GM21737 (cell line): ENCODE results near the gene KIAA0513.
"Not testable (repeated sequence)": the region's sequence is repeated elsewhere in the genome, so short reads cannot be mapped to it uniquely, and the experiment has no call there.

Source experiments
- ATAC-seq: cut with Tn5 transposase; IDR thresholded peaks from one replicate; pipeline ENCODE4 v1.9.1; 2021; ENCODE audit warnings: mild to moderate bottlenecking, moderate library complexity; ENCODE audit not compliant: unreplicated experiment

Gene KIAA0513

GRCh38 chr16:85105475-85105874, 77.9 kb downstream of the KIAA0513 start:
- no peak for ATAC-seq

GRCh38 chr16:85107083-85107482, 79.5 kb downstream of the KIAA0513 start:
- no peak for ATAC-seq

- no peak for ATAC-seq
These were observed 79.9 kb downstream of the KIAA0513 start for GRCh38 chr16:85107532-85107931.

GRCh38 chr16:85110105-85110504, 82.5 kb downstream of the KIAA0513 start:
- no peak for ATAC-seq

- no peak for ATAC-seq
These were observed 83.6 kb downstream of the KIAA0513 start for GRCh38 chr16:85111184-85111583.

DNA sequence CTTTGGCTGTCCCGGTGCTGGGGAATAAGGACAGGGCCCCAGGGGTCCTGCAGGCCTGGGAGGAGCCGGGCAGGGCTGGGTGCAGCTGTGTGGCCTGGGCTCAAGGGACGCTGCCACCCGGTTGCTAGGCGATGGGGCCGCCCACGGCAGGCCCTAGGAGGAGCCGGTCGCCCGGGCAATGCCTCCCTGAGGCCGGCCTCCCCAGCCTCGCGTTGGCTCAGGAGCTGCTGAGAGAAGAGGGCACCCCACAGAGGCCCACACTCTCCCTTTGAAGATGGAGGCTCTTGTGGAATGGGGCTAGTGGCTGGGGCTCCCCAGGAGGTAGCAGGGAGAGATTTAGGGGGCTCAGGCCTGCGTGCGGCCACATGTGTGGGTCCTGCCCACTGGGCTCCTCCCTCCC, 84.8 kb downstream of the KIAA0513 start, which contains the start of gene CIBAR2:
TSS of gene CIBAR2 (minus strand) at position 109 of the 400 bp plus-strand sequence. CDS start 120 bp downstream, outside the sequence.
- no peak for ATAC-seq

DNA sequence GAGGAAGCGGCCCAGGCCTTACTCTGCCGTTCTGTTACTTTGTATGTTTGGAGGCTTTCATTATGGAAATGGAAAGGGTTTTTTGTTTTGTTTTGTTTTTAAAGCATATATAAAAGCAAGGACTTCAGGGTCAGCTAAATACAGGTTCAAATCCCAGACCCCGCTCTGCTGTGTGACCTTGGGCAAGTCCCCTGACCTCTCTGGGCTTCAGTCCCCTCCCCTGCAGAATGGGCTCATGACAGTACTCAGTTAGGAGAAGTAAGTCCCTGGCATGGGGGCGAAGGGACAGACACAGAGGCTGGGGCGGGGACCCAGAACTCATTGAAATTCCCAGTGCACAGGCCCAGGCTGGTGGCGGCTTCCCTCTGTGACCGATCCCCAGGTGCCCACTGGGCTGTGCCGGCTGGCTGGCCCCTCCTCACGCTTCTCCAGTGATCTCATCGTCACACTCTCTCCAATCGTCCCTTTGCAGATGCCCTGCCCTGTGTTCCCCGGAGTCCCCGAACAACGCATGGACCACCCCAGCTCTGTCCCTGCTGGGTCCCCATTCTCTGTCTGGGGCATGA, 85.7 kb downstream of the KIAA0513 start:
- no peak for ATAC-seq

GRCh38 chr16:85113913-85114312, 86.3 kb downstream of the KIAA0513 start:
- no peak for ATAC-seq

GRCh38 chr16:85114909-85115567, 87.4 kb downstream of the KIAA0513 start:
- ATAC-seq: peak; percentile 69

GRCh38 chr16:85117418-85117817, 89.8 kb downstream of the KIAA0513 start:
- ATAC-seq: no peak

DNA sequence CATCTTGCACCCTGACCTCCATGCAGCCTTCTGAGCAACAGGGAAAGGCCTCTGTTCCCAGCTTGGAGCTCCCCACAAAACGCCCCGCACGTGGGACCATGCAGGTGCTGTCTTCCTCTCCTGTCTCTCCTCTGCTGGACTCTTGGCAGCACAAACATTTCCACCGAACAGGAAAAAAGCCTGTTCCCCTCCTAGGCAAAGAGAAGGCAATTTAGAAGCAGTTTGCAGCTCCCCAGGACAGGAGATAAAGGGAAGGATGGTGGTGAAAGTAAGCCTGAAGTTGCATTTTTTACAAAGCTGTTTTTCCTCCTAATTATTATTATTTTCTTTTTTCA, 92.4 kb downstream of the KIAA0513 start:
- no peak for ATAC-seq

DNA sequence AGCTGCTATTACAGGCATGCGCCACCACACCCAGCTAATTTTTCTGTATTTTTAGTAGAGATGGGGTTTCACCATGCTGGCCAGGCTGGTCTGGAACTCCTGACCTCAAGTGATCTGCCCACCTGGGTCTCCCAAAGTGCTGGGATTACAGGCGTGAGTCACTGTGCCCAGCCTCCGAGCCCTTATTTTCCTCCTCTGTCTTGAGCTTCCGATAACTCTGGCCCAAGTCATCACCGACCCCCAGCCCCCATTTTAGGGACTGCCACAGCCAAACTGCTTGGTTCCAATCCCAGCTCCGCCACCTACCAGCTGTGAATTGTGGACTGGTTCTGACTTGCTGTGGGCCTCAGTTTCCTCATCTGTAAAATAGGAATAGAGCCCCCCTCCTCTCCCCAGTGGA, 95.8 kb downstream of the KIAA0513 start:
- not testable (repeated sequence) for ATAC-seq

DNA sequence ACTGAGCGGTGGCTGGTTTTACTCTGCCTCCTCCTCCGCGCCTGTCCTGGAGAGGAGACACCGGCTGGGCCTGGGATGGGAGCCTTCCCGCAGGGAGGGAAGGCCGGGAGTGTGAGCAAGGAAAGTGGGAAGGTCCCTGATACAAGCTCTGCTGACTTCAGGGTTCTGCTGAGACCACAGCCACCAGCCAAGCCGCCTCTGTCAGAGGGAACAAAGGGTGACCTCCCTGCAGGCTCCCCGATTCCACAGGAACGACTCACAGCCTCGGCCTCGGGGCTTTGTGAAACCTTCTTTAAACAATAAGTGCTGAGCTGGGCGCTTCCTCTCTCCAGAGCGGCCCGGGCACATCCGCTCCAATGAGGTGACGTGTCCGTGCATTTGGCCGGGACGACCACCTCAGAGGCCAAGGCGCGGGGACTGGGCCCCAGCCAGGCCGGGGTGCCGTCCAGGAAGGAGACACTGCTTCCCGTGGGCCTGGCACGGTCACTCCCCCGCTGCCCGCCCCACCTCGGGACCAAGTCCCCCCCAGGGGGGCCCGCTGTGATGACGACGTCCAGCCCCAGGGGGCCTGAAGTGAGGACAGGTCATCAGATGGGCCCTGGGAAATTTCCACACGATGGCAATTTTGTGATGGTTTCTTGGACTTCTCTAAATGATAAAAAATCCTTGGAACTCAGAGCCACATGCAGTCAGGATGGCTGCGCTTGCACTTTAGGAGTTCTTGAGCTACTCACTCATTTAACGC, 96.5 kb downstream of the KIAA0513 start:
- ATAC-seq: no peak

DNA sequence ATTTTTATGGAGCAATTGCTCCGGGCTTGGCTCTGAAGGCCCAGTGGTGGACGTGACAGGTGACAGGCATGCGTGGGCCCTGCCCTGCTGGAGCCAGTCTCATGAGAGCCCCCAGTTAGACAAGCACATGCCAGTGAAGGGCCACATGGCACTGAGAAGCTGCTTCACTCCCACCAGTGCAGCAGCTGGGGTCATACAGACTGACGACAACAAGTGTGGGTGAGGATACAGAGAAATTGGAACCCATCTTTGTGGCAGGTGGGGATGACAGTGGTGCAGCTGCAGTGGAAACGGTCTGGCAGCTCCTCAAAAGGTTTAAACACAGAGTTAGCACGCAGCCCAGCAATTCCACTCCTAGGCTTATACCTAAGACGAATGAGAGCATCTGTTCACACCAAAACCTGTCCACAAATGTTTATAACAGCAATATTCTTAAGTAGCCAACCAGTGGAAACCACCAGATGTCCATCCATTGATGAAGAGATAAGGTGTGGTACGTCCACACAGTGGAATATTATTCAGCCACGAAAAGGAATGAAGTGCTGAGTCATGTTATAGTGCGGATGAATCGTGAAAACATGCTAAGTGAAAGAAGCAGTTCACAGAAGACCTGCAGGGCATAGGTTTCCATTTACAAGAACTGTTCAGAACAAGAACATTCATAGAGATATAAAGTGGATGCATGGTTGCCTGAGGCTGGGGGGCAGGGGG, 97.2 kb downstream of the KIAA0513 start:
- no peak for ATAC-seq

- ATAC-seq: no peak
These were observed 98.2 kb downstream of the KIAA0513 start for GRCh38 chr16:85125570-85126393.

GRCh38 chr16:85126394-85126704, 98.8 kb downstream of the KIAA0513 start:
- no peak for ATAC-seq

DNA sequence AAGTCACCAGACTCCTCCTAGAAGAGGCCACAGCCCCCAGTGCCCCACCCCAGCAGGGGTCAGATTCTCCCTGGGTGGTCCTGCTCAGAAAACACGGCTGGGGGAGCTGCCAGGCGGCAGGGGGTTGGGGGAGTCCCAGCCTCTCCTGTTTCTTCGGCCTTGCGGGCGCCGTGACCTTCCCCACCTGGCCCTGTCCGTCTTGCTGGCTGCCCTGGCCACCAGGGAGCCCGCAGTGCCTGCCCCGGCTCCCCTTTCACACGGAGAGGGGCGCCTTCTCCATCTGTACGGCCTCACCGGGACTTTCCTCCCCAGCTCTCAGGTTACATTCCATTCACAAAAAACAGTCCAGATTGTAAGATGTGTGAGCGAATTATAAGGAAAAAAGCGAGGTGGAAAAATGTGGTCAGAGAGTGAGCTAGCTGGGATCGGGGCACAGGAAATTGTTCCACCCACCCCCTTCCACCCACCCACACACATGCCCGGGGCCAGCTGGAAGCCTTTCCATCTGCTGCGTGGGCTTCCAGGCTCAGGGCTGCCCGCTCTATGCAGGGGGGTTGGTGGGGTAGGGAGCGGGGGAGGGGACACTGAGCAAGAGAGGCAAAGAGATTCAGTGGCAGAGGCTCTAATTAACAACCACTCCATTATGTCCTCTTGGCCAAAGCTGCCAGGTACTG, 99.2 kb downstream of the KIAA0513 start:
- no peak for ATAC-seq

DNA sequence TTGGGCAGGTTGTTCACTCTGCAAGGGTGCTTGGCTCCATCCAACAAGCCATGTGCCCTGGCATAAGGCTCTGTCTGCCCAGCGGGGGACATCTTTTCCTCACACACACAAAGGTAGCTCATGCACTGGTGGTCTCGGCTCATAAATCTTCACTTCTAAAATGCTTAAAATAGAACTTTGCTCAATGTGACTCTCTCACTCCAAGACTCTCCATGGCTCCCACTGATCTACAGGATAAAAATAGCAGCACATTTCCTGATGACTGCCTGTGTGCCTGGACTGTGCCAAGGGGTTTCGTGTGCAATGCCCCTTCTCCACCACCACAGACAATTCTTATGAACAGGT, 99.8 kb downstream of the KIAA0513 start:
- no peak for ATAC-seq

DNA sequence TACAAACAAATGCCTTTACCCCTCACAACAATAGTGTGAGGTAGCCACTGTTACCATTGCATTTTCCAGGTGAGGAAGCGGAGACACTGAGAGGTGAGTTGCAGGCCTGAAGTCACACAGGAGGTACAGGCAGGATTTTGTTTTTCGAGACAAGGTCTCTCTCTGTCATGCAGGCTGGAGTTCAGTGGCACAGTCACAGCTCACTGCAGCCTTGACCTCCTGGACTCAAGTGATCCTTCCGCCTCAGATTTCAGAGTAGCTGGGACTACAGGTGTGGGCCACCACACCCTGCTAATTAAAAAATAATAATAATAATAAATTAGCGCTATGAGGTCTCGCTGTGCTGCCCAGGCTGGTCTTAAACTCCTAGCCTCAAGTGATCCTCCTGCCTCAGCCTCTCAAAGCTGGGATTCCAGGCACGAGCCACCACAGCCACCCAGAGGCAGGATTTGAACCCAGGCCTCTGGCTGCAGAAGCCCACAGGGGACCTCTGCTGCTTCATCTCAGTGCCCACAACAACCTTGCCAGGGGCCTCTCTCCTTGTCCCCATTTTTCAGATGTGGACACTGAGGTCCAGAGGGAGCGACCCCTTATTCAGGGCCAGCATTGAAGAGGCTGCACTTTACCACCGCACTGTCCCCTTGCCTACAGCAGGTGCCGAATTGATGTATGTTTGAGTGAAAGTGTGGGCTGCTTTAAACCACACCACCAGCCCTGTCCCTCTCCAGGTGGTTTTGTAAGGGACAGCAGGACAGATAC, 100.7 kb downstream of the KIAA0513 start:
- ATAC-seq: no peak
